Measurements from ENCODE around the gene CD300E.

The CD300E gene, protein sequence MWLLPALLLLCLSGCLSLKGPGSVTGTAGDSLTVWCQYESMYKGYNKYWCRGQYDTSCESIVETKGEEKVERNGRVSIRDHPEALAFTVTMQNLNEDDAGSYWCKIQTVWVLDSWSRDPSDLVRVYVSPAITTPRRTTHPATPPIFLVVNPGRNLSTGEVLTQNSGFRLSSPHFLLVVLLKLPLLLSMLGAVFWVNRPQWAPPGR

DNA sequence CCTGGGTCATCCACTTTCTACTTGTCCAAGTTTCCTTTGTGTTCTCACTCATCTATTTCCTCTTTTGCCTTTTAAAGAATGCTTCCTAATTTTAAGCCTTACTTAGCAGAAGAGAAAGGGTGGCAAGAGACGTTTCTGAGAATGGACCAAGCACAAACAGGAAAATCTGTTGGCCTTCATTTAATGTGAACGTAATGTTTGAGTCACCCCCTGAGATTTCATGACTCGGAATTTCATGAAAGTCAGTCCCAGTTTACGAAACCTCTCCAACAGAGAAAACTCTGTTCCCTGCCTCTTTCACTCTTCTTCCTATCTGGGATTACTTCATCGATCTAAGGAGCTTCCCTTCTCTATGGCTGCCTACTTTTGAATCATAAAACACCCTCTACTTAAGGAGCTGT, at the start of gene CD300E:
CD300E (minus strand) TSS at position 46 of the 401 bp plus-strand sequence. CDS start 117 bp downstream, outside the sequence.
- in situ Hi-C loops (cut with MboI; ENCODE audit: low sequenced_read_pairs), result no loop called here

DNA sequence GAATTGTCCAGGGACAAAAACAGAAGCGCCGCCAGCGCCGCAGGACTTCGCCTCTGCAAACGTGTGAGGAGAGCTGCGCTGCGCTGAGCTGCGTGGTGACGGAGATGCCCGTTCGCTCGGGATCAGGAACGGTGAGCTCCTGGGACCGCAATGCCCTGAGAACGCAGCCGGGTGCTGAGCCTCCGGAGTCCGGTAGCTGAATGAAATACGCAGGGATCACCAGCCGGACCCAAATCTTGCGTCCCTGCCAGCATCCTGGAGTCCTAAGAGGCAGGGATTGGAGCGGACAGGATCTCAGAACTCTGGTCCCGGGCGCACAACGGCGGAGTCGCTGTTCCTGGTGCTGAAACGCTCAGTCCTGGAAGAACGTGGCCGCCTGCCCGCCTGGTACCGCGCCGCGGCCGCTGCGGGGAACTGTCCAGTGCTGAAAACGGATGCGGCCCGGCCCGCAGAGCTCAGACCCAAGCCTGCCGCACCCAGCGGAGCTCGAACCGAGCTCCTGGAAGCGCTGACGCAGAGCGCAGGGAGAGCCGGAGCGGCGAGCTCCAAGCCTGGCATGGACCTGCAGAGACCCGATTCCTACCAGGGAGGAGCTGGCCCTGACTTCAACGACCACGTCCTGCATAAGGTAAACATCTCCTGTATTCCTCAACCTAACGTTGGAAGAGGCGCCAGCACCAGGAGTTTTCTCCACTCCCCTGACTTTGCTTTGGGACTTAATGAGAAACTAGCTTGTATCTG, 47.7 kb upstream of the CD300E start:
- in situ Hi-C loops (cut with MboI; ENCODE audit: low sequenced_read_pairs), result no loop called here

DNA sequence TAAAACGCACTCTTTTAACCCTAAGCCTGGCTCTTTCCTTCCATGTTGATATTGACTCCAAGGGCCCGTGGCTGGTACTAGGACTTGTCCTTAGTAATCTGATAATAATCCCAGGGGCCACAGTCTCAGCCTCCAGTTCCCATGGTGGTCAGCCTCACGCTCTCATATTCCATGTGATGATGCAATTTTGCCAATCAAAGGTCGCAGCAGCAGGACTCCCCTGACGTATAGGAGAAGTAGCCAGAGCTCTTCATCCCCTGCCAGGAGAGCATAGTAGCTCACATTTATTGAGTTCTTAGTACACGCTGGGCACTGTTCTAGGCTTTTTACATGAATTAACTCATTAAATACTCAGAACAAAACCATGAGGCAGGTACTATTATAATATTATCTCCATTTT, 46.8 kb upstream of the CD300E start:
- in situ Hi-C loops (cut with MboI; ENCODE audit: low sequenced_read_pairs), result no loop called here

DNA sequence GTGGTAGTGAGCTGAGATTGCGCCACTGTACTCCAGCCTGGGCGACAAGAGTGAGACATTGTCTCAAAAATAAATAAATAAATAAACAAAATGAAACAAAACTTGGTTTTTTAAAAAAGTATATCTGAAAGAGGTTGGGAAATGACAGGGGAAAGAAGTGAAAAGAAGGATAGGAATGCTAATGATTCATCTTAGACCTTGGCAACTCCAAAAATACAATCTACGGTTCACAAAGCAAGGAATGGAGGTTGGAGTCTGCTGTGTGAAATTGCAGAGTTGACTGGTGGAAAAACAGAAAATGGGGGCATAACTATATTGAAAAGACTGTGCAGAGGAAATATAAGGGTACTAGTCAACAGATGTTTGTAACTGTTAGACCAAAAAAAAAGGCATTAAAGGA, 40.0 kb upstream of the CD300E start:
- in situ Hi-C loops (cut with MboI; ENCODE audit: low sequenced_read_pairs), result no loop called here

DNA sequence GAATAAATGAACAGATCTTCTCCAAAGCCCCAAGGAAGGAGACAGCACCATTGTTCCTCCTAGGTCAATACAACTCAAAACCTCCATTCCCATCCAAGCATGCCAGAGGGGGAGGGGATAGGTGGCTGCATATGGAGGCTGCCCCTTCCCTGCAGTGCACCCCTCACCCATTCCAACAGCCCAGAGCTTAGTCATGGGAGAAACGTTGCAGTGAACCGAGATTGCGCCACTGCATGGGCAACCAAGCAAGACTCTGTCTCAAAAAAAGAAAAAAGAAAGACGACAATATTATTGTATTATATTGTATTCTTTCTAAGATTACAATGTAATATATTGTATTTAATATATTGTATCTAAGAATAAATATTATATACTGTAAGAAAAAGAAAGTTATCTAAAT, 36.4 kb upstream of the CD300E start:
- in situ Hi-C loops (cut with MboI; ENCODE audit: low sequenced_read_pairs), result no loop called here

DNA sequence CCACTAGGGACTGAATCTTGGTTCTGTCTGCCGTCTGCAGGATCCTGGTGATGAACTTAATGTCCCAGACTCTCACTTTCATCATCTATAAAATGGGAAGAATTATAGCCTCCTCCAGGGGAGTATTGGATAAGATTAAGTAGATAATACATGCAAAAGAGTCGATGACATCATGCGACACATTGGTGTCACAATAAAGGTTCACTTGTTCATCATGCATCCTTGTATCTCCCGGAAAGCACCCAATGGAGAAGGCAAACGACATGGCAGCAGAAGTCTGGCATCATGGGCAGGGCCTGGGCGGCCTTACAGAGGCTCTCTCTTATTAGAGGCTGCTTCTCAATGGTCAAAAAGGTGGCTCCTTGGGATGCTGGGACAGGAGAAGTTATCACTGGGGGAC, 35.1 kb upstream of the CD300E start:
- in situ Hi-C loops (cut with MboI; ENCODE audit: low sequenced_read_pairs), result no loop called here

DNA sequence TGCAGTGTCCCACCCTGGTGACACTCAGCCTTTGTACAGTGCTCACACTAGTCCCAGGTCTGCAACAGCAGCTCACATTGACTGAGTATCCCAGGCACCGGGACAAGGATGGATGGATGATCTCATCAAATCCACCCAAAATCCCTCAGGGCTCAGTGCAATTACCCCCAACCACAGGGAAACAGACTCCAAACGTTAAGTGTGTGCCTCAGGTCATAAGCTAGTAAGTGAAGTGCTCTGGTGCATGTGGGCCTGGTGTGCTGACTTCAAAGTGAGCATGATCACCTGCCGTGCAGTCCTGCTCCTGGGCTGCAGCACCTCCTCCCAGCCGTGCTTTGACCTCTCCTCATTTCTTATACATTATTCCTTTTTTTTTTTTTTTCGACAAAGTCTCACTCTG, 31.2 kb upstream of the CD300E start:
- in situ Hi-C loops (cut with MboI; ENCODE audit: low sequenced_read_pairs), result no loop called here

DNA sequence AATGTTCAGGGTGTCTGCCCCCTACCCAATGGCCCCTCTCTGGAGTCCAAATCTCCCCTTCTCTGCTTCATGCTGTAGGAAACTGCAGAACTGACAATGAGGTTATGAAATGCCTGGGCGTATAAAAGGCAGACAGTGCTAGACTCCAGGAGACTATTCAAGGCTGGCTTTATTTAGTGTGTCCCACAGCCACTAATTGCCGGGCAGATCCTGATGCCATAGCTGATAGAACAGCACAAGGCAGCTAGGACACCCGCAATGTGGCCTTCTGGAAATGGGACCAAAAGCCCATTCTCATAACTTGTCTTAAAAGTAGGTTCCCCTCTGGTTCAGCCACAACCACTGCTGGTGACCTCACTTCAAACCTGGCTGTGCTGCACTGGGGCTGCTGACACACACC, 28.5 kb upstream of the CD300E start:
- in situ Hi-C loops (cut with MboI; ENCODE audit: low sequenced_read_pairs), result no loop called here

DNA sequence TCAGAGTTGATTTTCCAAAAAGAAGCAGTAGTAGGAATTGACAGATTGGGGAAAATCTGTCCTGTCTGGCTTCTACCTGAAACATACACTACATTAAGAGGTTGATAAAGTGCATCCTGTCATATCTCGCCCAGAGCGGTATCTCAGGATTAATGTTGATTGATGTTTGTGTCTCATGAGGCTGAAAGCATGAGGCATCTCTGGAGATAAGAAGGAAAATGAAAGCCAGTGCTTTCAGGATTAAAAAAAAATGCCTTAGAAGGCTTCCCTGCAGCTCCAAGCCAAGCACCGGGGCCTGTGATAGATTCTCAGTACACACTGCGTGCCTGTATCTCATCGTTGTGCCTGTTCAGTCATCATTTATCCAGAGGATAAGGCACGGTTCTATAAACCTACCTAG, 26.4 kb upstream of the CD300E start:
- in situ Hi-C loops (cut with MboI; ENCODE audit: low sequenced_read_pairs), result no loop called here

DNA sequence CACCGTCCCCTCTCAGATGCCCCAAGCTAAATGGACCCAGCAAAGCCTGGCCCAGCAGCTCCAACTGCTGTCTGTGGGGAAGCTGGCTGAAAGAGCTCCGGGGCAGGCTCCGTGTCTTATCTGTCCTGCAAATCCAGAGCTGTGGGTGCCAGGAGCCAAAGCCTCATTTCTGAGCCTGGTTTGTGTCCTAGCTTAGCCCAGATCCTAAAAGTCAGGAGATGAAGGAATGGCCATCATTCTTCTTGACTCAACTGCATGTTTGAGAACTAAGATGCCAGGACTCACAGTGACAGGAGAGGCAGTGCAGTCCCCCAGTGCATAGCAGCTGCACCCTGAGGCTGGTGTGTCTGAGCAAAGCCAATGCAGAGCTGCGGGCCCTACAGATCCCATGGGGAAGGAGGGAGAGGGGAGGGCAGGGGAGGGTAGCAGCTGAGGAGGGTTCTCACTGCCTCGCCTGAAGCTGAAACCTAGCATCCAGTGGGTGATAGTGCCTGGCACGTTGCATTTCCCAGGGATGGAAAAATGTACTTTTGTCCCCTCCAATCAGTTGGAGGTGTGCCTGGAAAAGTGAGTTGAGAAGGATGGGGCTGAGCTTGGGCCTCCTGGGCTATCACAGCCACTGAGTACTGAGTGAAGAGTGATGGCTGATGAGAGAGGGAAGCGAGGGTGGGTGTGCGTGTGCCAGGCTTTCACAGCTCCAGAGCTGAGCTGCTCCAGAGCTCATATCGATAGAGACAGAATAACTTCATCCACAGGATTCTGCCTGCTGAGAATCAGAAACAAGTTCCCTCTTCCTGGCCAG, 24.5 kb upstream of the CD300E start:
- in situ Hi-C loops (cut with MboI; ENCODE audit: low sequenced_read_pairs), result no loop called here

DNA sequence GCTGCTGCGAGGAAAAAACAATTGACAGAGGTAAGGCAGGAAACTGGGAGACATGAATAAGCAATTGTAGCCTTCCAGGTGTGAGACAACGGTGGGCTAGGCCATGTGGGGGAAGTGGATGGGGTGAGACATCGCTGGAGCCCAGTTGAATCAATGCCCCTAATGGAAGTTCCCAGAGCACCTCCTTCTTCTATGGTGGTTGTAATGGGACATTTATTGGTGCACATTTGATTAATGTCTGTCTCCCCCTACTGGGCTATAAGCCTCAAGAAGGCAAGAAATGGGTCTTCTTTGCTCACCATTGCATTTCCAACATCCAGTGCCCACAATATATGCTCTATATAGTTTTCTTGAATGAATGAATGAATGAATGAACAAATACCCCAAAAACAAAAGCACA, 22.7 kb upstream of the CD300E start:
- in situ Hi-C loops (cut with MboI; ENCODE audit: low sequenced_read_pairs), result no loop called here

DNA sequence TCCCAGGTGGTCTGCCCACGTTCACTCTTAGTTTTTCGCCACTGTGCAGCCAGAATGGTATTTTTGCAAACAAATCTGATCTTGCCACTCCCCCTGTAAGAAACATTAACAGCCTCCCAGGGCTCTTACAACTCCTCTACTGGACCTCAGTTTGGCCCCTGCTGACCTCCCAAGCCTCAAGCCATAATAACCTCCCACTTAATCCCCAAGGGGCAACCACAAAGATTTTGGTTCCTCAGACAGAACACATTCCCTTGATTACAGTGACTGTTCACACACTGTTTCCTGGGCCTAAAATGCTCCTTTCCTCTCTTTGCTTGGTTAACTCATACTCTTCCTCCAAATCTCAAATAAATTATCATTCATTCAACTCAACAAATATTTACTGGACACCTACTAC, 21.5 kb upstream of the CD300E start:
- in situ Hi-C loops (cut with MboI; ENCODE audit: low sequenced_read_pairs), result no loop called here

DNA sequence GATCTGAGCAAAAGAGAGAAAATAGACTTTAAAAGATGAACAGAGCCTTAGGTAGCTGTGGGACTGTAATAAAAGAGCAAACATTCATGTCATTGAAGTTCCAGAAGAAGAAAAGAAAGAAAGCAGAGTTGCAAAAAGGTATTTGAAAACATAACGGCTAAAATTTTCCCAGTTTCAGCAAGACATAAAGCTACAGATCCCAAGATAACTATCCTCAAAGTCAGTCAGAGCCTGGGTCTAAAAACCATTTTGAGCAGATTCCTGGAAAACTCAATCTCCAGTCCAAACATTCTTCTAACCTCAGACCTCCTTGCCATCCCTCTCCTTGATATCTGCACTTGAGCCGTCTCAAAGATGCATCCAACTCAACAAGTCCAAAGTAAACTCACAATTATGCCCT, 20.9 kb upstream of the CD300E start:
- in situ Hi-C loops (cut with MboI; ENCODE audit: low sequenced_read_pairs), result no loop called here

DNA sequence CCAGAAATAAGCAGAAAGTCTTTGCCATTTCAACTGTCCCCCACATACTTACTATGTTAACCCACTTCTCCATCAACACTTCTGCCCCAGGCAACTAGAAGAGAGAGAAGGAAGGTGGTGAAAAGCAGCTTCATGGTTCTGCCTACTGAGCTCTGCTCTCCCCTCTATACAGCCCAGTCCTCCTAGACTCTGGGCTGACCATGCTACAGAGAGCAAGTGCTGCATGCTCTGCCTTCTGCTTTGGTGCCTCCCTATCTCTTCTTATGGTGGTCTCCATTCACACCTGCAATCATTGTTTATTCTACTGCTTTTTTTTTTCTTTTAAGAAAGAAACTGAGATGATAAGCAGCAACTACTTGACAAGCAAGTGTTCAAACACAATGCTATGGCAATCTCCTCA, 20.3 kb upstream of the CD300E start:
- in situ Hi-C loops (cut with MboI; ENCODE audit: low sequenced_read_pairs), result no loop called here

DNA sequence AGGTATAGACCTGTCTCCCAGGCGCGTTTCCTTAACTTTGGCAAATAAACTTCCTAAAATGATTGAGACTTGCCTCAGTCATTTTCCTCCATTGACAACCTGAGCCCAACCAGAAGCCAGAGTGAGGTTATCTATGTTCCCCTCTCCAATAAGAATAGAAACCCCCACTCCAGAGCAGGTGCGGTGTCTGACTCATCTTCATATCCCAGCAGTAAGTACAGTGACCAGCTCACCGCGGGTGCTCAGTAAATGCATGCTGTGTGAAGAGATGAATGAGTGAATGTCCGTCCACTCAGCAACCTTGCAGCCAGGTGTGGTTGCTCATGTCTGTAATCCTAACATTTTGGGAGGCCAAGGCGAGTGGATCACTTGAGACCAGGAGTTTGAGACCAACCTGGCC, 19.5 kb upstream of the CD300E start:
- in situ Hi-C loops (cut with MboI; ENCODE audit: low sequenced_read_pairs), result no loop called here

DNA sequence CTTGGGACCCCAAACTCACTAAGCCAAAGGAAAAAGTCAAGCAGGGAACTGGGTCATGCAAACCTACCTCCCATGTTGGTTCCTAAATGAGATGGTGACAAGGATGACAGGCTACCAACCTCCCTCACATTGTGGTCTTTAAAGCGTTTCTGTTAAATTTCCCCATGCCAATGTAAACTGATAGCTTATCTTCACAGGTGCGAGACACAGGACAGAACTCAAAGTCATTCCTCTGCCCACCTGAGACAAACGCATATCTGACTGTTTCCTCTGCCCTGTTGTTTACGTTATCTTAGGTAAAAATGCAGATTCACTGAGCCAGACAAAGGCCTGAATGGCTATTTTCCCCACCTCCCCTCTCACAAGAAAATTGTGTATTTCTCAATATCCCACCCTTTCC, 19.0 kb upstream of the CD300E start:
- in situ Hi-C loops (cut with MboI; ENCODE audit: low sequenced_read_pairs), result no loop called here

DNA sequence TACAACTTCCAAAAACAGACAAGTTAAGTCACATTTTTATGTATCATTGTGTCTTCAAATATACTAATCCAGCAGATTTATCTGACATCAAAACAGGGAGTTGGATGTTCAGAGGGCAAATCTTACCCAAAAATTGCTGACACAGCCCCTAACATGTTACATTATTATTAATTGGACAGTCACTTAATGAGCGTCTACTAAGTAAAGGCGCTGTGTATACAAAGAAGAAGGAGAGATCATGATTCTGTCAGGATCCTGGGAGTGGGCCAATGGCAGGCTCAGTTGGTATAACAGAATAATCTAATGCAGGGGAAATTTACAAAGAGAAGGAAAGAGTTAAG, 18.4 kb upstream of the CD300E start:
- in situ Hi-C loops (cut with MboI; ENCODE audit: low sequenced_read_pairs), result no loop called here

DNA sequence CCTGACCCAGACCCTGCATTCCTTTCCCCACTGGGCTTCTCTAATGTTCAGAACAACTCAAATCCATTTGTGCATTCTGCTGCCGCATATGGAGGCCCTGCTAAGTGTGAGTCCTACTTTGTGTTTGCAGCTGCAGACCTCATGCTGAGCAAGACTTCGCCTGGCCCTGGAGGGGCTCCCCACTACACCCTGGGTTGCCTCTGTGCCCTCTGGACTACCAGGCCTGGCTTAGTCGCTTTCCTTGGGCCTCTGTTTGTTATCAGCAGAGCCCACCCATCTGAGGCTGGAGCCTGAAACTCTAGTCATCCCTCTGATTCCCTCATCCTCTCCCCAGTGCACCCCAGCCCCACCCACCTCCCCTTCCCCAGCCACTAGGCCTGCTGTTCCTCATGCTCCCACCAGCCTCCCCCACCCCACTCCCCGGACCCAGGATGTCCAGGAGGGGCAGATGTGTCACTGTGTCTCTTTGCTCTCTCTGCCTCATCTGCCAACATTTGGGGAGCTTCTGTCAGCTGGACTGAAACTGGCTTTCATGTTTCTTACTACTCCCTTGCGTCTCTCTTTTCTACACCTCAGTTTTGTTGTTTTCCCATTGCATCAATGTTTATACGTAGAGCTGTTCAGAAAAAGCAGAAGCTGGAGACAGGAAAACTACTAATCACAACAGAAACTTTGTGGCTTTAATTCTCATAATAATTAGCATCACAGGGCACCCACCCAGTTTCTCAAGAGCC, 17.9 kb upstream of the CD300E start:
- in situ Hi-C loops (cut with MboI; ENCODE audit: low sequenced_read_pairs), result no loop called here

DNA sequence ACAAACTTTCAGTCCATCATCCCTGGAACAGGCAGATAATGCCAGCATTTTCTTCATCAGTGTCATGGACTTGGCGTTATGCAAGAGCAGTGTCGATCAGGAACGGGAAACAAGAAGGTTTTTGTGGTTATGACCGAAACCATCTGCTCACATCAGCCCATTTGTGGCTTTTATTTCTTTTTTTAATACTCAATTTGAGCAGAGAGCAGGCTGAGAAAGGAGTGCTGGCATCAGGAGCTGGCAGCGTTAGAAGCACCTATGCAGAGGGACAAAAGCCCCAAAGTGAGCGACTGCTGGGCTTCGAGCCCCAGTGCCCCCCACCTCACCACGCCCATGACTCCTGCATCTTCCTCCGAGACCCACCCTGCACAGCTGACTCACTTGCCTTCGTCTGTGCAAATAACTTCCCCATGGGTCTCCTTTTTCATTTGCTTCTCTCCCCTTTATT, 16.2 kb upstream of the CD300E start:
- in situ Hi-C loops (cut with MboI; ENCODE audit: low sequenced_read_pairs), result no loop called here

DNA sequence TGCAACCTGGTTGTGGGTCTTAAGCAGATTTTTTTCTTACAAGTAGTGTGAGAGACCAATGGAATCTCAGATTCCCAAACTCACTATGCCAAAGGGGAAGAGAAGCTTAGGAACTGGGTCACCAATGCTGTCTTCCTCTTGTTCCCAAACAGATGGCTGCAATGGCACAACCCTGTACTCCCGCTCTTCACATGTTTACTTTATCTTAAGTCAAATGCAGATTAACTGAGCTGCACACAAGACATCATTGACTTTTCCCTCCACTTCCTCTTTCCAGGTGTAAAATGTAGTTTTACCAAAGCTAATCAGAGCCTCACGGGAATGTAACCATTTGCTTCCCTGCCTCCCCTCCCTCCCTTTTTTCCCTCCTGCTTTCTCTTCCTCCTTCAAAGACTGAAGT, 14.4 kb upstream of the CD300E start:
- in situ Hi-C loops (cut with MboI; ENCODE audit: low sequenced_read_pairs), result no loop called here

DNA sequence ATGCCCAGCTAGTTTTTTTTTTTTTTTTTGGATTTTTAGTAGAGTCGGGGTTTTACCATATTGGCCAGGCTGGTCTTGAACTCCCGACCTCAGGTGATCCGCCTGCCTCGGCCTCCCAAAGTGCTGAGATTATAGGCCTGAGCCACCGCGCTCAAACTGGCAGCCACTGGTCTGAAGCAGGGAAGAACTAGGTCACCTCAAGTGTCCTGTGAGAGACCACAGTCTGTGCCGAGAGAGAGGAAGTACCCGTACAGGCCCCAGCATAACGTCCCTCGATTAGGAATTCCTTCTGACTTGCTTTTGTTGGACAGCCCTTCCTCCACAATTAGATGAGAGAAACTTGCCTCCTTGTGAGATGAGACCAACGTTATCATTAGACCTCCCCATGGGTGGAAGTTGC, 13.7 kb upstream of the CD300E start:
- in situ Hi-C loops (cut with MboI; ENCODE audit: low sequenced_read_pairs), result no loop called here
